Measurements from ENCODE around the gene ANO9.

ANO9 gene

GRCh38 chr11:368414-369335, 73.1 kb downstream of the ANO9 start:
- DNase-seq (ENCODE audit: low spot score): no peak

GRCh38 chr11:367956-368413, 73.8 kb downstream of the ANO9 start:
- no peak for DNase-seq (ENCODE audit: low spot score)

Measured in LoVo (cell line).